ENCODE measurements around the gene DMC1. TPM values are rescaled to one million over a fixed set of nuclear protein-coding genes. Genes with fewer than 3 reads are reported as not detected.

Gene DMC1
- polyA plus RNA-seq, 1 of the 3 experiments (the other 2 are of a cell fraction), result not detected

- TF ChIP-seq REST (IDR thresholded peaks at IDR 0.05; ENCODE audit: low read depth, low read length) (no peak), TCF12 (IDR thresholded peaks at IDR 0.05) (no peak)
Observed at GRCh38 chr22:38578505-38578904, 8.5 kb upstream of the DMC1 start (continued).

- no peaks in the 10 kb centered on the region for H3K9me3 ChIP-seq
- H3K4me2 ChIP-seq, result no peak overlapping the region
- H4K20me1 ChIP-seq (ENCODE audit: insufficient read depth), result no peaks in the 10 kb centered on the region
- POLR2A ChIA-PET, result interaction anchor here (0.6 kb wide), 1 partner anchor 62 kb away, joined by 3 read pairs; no protein-coding TSS in a partner anchor
- no peaks in the 10 kb centered on the region for H3K36me3 ChIP-seq (replicated peaks in 1 of 2; ENCODE audit: control insufficient read depth in 1 of 2, insufficient read depth in 2 of 2, low read length in 1 of 2)
- H3K27ac ChIP-seq (ENCODE audit: low read depth in 2 of 2, low read length in 1 of 2), result no peak overlapping the region
- TF ChIP-seq CTCF (IDR thresholded peaks at IDR 0.05) (peak; percentile 56), RAD21 (IDR thresholded peaks at IDR 0.05; ENCODE audit: low read length) (peak; percentile 64), FOXJ3 (CRISPR knock-in tag; IDR thresholded peaks at IDR 0.05) (no peak), TEAD4 (IDR thresholded peaks at IDR 0.05; ENCODE audit: borderline replicate concordance, insufficient read depth) (no peak), SMC3 (IDR thresholded peaks at IDR 0.05; ENCODE audit: low read depth, low read length) (peak; percentile 21; the same call in 1 of the 2 replicates)
- H3F3A ChIP-seq (replicated peaks; ENCODE audit: insufficient read depth), result no peaks in the 10 kb centered on the region
- peak; percentile 30 for DNase-seq
- no peak overlapping the region for H2AFZ ChIP-seq (ENCODE audit: low read depth)
- H3K27me3 ChIP-seq (ENCODE audit: insufficient read depth), result no peaks in the 10 kb centered on the region
- peaks cover 0 to 2% of the 10 kb centered on the region in 2 experiments; a peak in 2 of 4 replicates for H3K4me1 ChIP-seq (ENCODE audit: control insufficient read depth in 1 of 2, insufficient read depth in 2 of 2, low read depth in 1 of 2, low read length in 1 of 2)
- peak overlapping the region in 1 of 2 experiments; percentile 32; a peak in 1 of 4 replicates for H3K4me3 ChIP-seq (ENCODE audit: low read depth in 2 of 2, low read length in 1 of 2)
- H3K79me2 ChIP-seq (ENCODE audit: insufficient read depth), result no peaks in the 10 kb centered on the region
- H3K9me2 ChIP-seq, result no peaks in the 10 kb centered on the region
- CTCF ChIA-PET, result interaction anchor here (0.6 to 3.8 kb wide), 11 partner anchors 8 to 519 kb away, joined by 3 to 27 read pairs (median 3); no protein-coding TSS in a partner anchor
- no peak overlapping the region for H3K9ac ChIP-seq
- WGBS (ENCODE audit: low lambda C conversion rate), result 8% methylated on average over 3 of the region's 3 CpGs
Observed at GRCh38 chr22:38572065-38572464, 2.1 kb upstream of the DMC1 start.

GRCh38 chr22:38570779-38571364 lies 889 bp upstream of the DMC1 start:
- DNase-seq, result peak; percentile 26
- Histone ChIP-seq H3K27me3 (ENCODE audit: insufficient read depth) (no peaks in the 10 kb centered on the region), H3K9me3 (no peaks in the 10 kb centered on the region), H3K4me3 (ENCODE audit: low read depth in 2 of 2, low read length in 1 of 2) (peak overlapping the region; percentile 57 to 58), H3K79me2 (ENCODE audit: insufficient read depth) (no peaks in the 10 kb centered on the region), H3K27ac (ENCODE audit: low read depth in 2 of 2, low read length in 1 of 2) (no peak overlapping the region), H2AFZ (ENCODE audit: low read depth) (peak overlapping the region; percentile 84; the same call in 1 of the 2 replicates), H3K36me3 (replicated peaks in 1 of 2; ENCODE audit: control insufficient read depth in 1 of 2, insufficient read depth in 2 of 2, low read length in 1 of 2) (no peaks in the 10 kb centered on the region), H4K20me1 (ENCODE audit: insufficient read depth) (no peaks in the 10 kb centered on the region), H3K4me1 (ENCODE audit: control insufficient read depth in 1 of 2, insufficient read depth in 2 of 2, low read depth in 1 of 2, low read length in 1 of 2) (peaks cover 0 to 2% of the 10 kb centered on the region in 2 experiments; a peak in 2 of 4 replicates), H3K4me2 (peak overlapping the region; percentile 74), H3K9ac (peak overlapping the region; percentile 48), H3F3A (replicated peaks; ENCODE audit: insufficient read depth) (no peaks in the 10 kb centered on the region), H3K9me2 (no peaks in the 10 kb centered on the region)
- WGBS (ENCODE audit: low lambda C conversion rate), result 20% methylated on average over 4 of the region's 14 CpGs
- ChIA-PET CTCF (interaction anchor here (1.1 to 3.8 kb wide), 4 partner anchors 17 to 518 kb away, joined by 3 to 27 read pairs (median 6); no protein-coding TSS in a partner anchor), POLR2A (no interaction called here)
- no peak for TF ChIP-seq FOXJ3 (CRISPR knock-in tag; IDR thresholded peaks at IDR 0.05)
- 0 out of 2 replicates have a peak, but pooled peaks have one; percentile 28 for TF ChIP-seq MAX (IDR thresholded peaks at IDR 0.05; ENCODE audit: low read depth)
